Duodenal mucosa (tissue), 2 donors: ENCODE data around the gene PALM3.

Source experiments
- H3K27ac ChIP-seq: one replicate; pipeline ENCODE4 v1.7.0; 2013; ENCODE audit warnings: low read depth, low read length
- H3K27me3 ChIP-seq, 2 donors: one replicate each; pipeline ENCODE4 v1.7.0; 2013; ENCODE audit warnings: low read length in 2 of 2, control low read depth in 1 of 2; ENCODE audit not compliant: insufficient read depth in 2 of 2, control insufficient read depth in 1 of 2
- H3K36me3 ChIP-seq, 2 donors: one replicate each; pipeline ENCODE4 v1.7.0; 2013; ENCODE audit warnings: low read length in 2 of 2, control low read depth in 1 of 2; ENCODE audit not compliant: insufficient read depth in 2 of 2, control insufficient read depth in 1 of 2
- H3K4me1 ChIP-seq, 2 donors: one replicate each; pipeline ENCODE4 v1.7.0; 2013; ENCODE audit warnings: low read length in 2 of 2, control low read depth in 1 of 2; ENCODE audit not compliant: insufficient read depth in 2 of 2, control insufficient read depth in 1 of 2
- H3K4me3 ChIP-seq, 2 donors: one replicate each; pipeline ENCODE4 v1.7.0; 2013; ENCODE audit warnings: low read length in 2 of 2, low read depth in 1 of 2
- H3K9ac ChIP-seq, 2 donors: one replicate each; pipeline ENCODE4 v1.7.0; 2013; ENCODE audit warnings: low read length in 2 of 2, low read depth in 1 of 2
- H3K9me3 ChIP-seq, 2 donors: one replicate each; pipeline ENCODE4 v1.7.0; 2013; ENCODE audit warnings: low read length in 2 of 2, control low read depth in 1 of 2; ENCODE audit not compliant: control insufficient read depth in 1 of 2

The PALM3 gene

GRCh38 chr19:14089662-14090508, 28.0 kb upstream of the PALM3 start:
- Histone ChIP-seq H3K9ac (no peak overlapping the region), H3K27ac (peak overlapping the region; percentile 75), H3K9me3 (peaks cover 6 to 7% of the 10 kb centered on the region in 2 donors), H3K36me3 (peaks cover 7 to 10% of the 10 kb centered on the region in 2 donors), H3K4me1 (peaks cover 4 to 10% of the 10 kb centered on the region in 2 donors), H3K27me3 (no peaks in the 10 kb centered on the region), H3K4me3 (peak overlapping the region; percentile 55 to 68)

- Histone ChIP-seq H3K27me3 (no peaks in the 10 kb centered on the region), H3K4me3 (peak overlapping the region; percentile 55 to 59), H3K27ac (no peak overlapping the region), H3K9me3 (peaks cover 6 to 7% of the 10 kb centered on the region in 2 donors), H3K9ac (no peak overlapping the region), H3K4me1 (peaks cover 4 to 10% of the 10 kb centered on the region in 2 donors), H3K36me3 (peaks cover 7 to 10% of the 10 kb centered on the region in 2 donors)
Observed at GRCh38 chr19:14089412-14089661, 27.5 kb upstream of the PALM3 start.

- no peaks in the 10 kb centered on the region for H3K27me3 ChIP-seq
- H3K9ac ChIP-seq = no peak overlapping the region
- no peak overlapping the region for H3K27ac ChIP-seq
- H3K4me1 ChIP-seq = peaks cover 4 to 10% of the 10 kb centered on the region in 2 donors
- H3K36me3 ChIP-seq = peaks cover 7 to 10% of the 10 kb centered on the region in 2 donors
- H3K9me3 ChIP-seq = peaks cover 6 to 7% of the 10 kb centered on the region in 2 donors
- H3K4me3 ChIP-seq = peak overlapping the region; percentile 55 to 59
Observed at GRCh38 chr19:14088634-14089411, 26.9 kb upstream of the PALM3 start.

GRCh38 chr19:14086098-14086497, 24.2 kb upstream of the PALM3 start:
- no peaks in the 10 kb centered on the region for H3K27me3 ChIP-seq
- H3K27ac ChIP-seq = no peak overlapping the region
- peaks cover 7 to 10% of the 10 kb centered on the region in 2 donors for H3K36me3 ChIP-seq
- peaks cover 10 to 16% of the 10 kb centered on the region in 2 donors for H3K4me1 ChIP-seq
- H3K9ac ChIP-seq = no peak overlapping the region
- no peaks in the 10 kb centered on the region for H3K9me3 ChIP-seq
- H3K4me3 ChIP-seq = no peak overlapping the region

GRCh38 chr19:14085309-14085995, 23.6 kb upstream of the PALM3 start, which contains the start of gene C19orf67:
Gene C19orf67, minus strand, starts transcription at chr19:14085783. Its CDS starts 156 bp downstream, at chr19:14085627.
- H3K27me3 ChIP-seq = no peaks in the 10 kb centered on the region

GRCh38 chr19:14082675-14082960, 20.7 kb upstream of the PALM3 start:
- peak overlapping the region; percentile 93 to 96 for H3K9ac ChIP-seq
- peaks cover 10 to 19% of the 10 kb centered on the region in 2 donors for H3K4me1 ChIP-seq
- no peaks in the 10 kb centered on the region for H3K27me3 ChIP-seq
- no peak overlapping the region for H3K27ac ChIP-seq
- no peaks in the 10 kb centered on the region for H3K9me3 ChIP-seq
- no peaks in the 10 kb centered on the region for H3K36me3 ChIP-seq
- H3K4me3 ChIP-seq = peak overlapping the region in 1 of 2 donors; percentile 76

More at GRCh38 chr19:14085309-14085995, 23.6 kb upstream of the PALM3 start, which contains the start of gene C19orf67:
- Histone ChIP-seq H3K4me1 (peaks cover 10 to 19% of the 10 kb centered on the region in 2 donors), H3K9ac (no peak within 1 kb of the TSS), H3K9me3 (no peaks in the 10 kb centered on the region), H3K4me3 (no peak within 1 kb of the TSS), H3K27ac (no peak within 1 kb of the TSS), H3K36me3 (peaks cover 7 to 10% of the 10 kb centered on the region in 2 donors)

GRCh38 chr19:14081797-14082674, 20.2 kb upstream of the PALM3 start:
- Histone ChIP-seq H3K9me3 (no peaks in the 10 kb centered on the region), H3K4me3 (peak overlapping the region; percentile 76 to 90), H3K4me1 (peaks cover 10 to 19% of the 10 kb centered on the region in 2 donors), H3K27me3 (no peaks in the 10 kb centered on the region), H3K9ac (peak overlapping the region; percentile 93 to 96), H3K36me3 (no peaks in the 10 kb centered on the region), H3K27ac (peak overlapping the region; percentile 63)

- Histone ChIP-seq H3K36me3 (no peaks in the 10 kb centered on the region), H3K4me3 (peak overlapping the region; percentile 87 to 90), H3K27me3 (no peaks in the 10 kb centered on the region), H3K9ac (peak overlapping the region; percentile 93 to 96), H3K4me1 (peaks cover 10 to 19% of the 10 kb centered on the region in 2 donors), H3K27ac (peak overlapping the region; percentile 88), H3K9me3 (no peaks in the 10 kb centered on the region)
Observed at GRCh38 chr19:14080887-14081796, 19.3 kb upstream of the PALM3 start.

- H3K9me3 ChIP-seq = no peaks in the 10 kb centered on the region
- no peak overlapping the region for H3K27ac ChIP-seq
- no peaks in the 10 kb centered on the region for H3K27me3 ChIP-seq
- H3K4me3 ChIP-seq = no peak overlapping the region
- H3K4me1 ChIP-seq = peaks cover 10 to 33% of the 10 kb centered on the region in 2 donors
- no peak overlapping the region for H3K9ac ChIP-seq
- no peaks in the 10 kb centered on the region for H3K36me3 ChIP-seq
Observed at GRCh38 chr19:14078411-14078810, 16.5 kb upstream of the PALM3 start.
